Brain pericyte (primary cell): Measurements from ENCODE around the gene MLXIP.
"Not testable (repeated sequence)": the region's sequence is repeated elsewhere in the genome, so short reads cannot be mapped to it uniquely, and the experiment has no call there.

Source experiments
- DNase-seq: peaks from one replicate; pipeline ENCODE4 v3.0.0-alpha.2; 2012; ENCODE audit warnings: low read depth, low spot score

The MLXIP gene

GRCh38 chr12:122148657-122149056 lies 70.1 kb downstream of the MLXIP start:
- no peak for DNase-seq

- no peak for DNase-seq
Measured at GRCh38 chr12:122150127-122150681, 71.6 kb downstream of the MLXIP start.

- no peak for DNase-seq
Measured at GRCh38 chr12:122152754-122153153, 74.2 kb downstream of the MLXIP start.

DNA sequence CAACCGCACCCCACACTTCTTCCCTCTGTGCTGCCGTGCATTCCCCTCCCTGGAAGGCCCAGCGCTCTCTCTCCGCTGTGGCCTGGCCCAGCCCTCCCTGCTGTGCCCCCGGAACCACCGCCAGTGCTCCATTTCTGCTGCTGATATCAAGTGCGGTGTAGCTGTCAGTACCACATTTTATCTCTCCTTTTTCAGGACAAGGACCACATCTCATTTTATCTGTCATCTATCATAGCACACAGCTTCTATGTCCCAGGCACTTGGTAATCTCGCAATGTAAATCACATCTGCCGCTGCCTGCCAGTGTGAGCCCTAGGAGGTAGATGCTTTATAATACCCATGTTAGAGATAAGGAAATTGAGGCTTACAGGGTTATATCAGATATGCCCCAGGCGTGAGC lies 77.1 kb downstream of the MLXIP start:
- DNase-seq: no peak

DNA sequence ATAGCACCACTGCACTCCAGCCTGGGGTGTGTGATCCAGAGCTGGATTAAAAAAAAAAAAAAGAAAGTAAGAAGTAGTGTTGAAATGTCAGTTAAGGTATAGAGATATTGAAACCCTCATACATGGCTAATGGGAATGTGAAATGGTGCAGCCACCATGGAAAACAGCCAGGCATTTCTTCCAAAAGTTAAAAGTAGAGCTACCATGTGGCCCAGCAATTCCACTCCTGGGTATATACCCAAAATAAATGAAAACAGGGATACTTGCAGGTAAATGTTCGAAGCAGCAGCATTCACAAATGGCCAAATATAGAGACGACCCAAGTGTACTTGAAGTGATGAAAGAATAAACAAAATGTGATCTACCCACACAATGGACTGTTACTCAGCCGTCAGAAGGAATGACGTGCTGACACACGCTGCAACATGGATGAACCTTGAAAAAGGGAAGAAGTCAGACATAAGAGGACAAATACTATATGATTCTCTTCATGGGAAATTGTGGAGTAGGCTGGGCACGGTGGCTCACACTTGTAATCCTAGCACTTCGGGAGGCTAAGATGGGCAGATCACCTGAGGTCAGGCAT lies 80.2 kb downstream of the MLXIP start:
- DNase-seq: no peak

GRCh38 chr12:122159882-122160281 lies 81.3 kb downstream of the MLXIP start:
- no peak for DNase-seq

- no peak for DNase-seq
Measured at GRCh38 chr12:122160761-122161160, 82.2 kb downstream of the MLXIP start.

DNA sequence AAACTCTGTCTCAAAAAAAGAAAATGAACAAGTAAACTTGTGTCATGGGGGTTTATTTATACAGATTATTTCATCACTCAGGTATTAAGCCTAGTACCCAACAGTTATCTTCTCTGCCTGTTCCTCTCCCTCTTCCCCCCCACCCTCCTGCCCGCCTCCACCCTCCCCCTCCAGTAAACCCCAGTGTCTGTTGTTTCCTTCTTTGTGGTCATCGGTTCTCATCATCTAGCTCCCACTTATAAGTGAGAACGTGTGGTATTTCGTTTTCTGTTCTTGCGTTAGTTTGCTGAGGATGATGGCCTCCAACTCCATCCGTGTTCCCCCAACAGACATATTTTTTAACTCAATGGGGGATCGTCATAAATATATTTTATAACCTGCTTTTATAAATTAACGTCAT lies 83.1 kb downstream of the MLXIP start:
- DNase-seq: no peak

- no peak for DNase-seq
Measured at GRCh38 chr12:122162976-122163375, 84.4 kb downstream of the MLXIP start.

GRCh38 chr12:122166422-122167349 lies 88.1 kb downstream of the MLXIP start:
- no peak for DNase-seq

GRCh38 chr12:122167356-122167925 lies 88.9 kb downstream of the MLXIP start:
- DNase-seq: no peak

DNA sequence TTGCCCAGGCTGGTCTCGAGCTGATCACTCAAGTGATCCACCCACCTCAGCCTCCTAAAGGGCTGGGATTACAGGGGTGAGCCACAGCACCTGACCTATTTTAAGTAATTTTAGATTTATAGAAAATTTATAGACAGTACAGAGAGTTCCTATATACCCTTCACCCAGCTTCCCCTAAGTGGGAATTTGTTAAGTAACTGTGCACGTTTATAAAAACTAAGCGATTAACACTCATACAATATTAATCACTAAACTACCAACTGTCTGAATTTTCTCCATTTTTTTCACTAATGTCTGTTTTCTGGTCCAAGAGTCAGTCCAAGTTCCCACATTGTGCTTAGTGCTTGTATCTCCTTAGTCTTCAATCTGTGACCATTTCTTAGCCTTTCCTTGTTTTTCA lies 89.9 kb downstream of the MLXIP start:
- DNase-seq: no peak

GRCh38 chr12:122171399-122171798 lies 92.8 kb downstream of the MLXIP start:
- DNase-seq: no peak

DNA sequence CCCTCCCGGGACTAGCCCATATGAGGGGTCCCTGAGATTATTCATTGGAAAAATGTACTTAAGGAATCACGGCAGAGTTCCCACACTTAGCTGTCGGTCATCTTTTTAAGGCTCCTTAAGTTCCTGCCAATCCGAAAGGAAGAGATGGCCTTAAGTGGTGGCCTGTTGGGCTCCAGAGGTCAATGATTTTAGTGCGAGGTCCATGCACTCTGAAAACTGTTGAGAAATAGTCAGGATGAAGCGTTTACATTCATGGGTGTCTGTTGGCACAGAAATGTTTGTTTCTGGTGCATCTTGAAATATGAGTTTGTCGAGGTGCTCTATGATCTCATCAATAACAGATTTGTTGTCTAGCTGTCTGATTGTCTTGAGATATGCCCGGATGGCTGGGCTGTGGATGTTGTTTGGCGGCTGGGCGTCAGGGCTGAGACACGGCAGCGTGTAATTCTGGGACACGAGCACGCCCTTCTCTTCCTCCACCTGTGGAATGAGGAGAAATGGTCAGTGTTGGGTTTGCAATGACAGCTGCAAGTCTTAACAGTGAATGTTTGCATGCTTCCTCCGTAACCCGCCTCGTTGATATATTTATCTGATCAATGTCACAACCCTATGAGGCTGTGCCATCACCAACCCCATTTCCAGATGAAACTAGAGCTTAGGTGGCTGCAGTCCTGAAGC lies 93.8 kb downstream of the MLXIP start:
- DNase-seq: no peak

GRCh38 chr12:122174155-122174845 lies 95.7 kb downstream of the MLXIP start, which contains the start of gene IL31:
Gene IL31, minus strand, starts transcription at chr12:122174221. Its CDS starts 49 bp downstream, at chr12:122174172.
- no peak for DNase-seq

DNA sequence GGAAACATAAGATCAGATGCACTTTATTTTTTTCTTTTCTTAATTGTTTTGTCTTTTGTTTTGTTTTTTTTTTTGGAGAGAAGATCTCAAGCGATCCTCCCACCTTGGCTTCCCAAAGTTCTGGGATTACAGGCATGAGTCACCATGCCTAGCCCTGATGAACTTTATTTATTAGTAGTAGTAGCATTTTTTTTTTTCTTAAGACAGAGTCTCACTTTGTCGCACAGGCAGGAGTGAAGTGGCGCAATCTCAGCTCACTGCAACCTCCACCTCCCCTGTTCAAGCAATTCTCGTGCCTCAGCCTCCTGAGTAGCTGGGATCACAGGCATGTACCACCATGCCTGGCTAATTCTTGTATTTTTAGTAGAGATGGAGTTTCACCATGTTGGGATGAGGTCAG lies 97.9 kb downstream of the MLXIP start:
- DNase-seq: not testable (repeated sequence)

GRCh38 chr12:122182887-122183587 lies 104.5 kb downstream of the MLXIP start, which contains the start of gene LRRC43:
Gene LRRC43, plus strand, starts transcription at chr12:122183123. Its CDS starts 22 bp downstream, at chr12:122183145.
- no peak for DNase-seq

DNA sequence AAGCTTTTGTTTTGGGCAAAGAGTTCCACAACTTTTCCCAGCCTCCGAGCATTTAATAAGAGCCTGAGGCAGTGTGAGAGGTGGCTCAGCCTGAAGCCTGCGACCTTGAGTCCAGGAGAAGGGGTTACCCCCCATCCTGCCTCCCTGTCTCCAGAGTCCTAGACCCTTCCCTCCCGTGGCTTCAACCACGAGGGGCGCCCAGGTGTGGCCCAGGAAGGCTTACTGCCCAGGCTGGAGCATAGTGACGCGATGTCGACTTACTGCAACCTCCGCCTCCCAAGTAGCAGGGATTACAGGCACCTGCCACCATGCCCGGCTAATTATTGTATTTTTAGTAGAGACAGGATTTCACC lies 105.0 kb downstream of the MLXIP start:
- no peak for DNase-seq

DNA sequence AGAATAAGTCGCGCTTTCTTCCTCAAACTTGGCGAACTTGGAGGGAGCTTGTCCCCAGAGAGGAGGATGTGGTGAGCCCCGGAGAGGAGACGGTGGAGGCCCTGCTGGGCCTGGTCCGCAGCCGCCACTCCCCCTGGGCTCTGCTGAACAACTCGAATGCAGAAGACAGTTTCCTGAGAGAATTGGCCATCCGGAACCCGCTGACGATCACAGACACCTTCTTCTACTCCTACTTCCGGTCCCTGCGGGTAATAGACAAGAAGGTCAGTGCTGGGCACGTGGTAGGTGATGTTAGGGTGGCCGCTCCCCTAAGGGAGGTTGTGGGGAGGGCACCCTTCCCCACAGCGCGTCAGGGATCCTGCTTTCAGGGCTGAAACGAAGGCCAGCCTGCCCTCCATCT lies 106.0 kb downstream of the MLXIP start:
- DNase-seq: no peak

- DNase-seq: no peak
Measured at GRCh38 chr12:122185079-122185478, 106.5 kb downstream of the MLXIP start.
